WI38 (cell line): ENCODE measurements around the gene PER1.

Experiments used
- H3K4me3 ChIP-seq: 2 replicates; pipeline ENCODE4 v1.5.1; 2011; ENCODE audit warnings: low read depth, mild to moderate bottlenecking, control low read depth, low read length
- CTCF ChIP-seq: IDR thresholded peaks from 2 replicates; pipeline ENCODE4 v1.5.1; 2012; ENCODE audit warnings: low read depth, mild to moderate bottlenecking, control low read depth, low read length

The PER1 gene

DNA sequence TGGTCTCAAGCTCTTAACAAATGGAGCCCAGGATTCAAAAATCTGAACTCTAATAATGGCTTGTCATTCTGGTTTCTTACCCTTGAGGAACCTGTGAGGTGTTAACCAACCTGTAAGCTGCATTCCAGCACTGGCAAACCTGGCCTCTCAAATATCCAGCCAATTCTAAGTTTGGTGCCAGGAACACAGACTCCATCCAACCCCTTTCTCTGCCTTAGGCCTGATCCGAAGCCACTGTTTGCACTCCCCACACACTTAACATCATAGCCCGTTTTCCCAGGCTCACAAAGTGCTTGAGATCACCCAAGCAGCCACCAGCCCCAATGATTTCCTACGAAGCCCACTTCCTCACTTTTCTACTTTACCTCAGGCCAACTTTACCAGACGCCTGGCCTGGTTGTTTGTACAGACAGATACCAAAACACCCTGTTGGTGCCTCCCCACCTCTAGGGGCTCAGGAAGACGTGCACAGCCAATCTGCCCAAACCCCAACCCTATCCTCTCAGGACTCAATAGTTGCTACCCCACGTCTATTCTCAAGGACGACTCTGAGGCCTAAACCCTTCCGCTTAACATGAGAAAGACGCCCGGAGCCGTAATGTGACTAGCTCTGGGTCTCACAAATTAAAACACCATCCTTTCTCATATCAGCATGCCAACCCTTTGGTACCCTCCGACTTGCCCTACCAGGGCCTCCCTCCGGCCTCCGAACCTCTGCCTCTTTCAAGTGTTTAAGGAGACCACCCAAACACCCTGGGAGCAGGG is 3.2 kb upstream of the PER1 start:
- TF ChIP-seq CTCF: no peak
- peak overlapping the region; percentile 61 for H3K4me3 ChIP-seq

- no peak for TF ChIP-seq CTCF
- H3K4me3 ChIP-seq: no peak overlapping the region
These were observed 2.5 kb upstream of the PER1 start for GRCh38 chr17:8154608-8155155.

DNA sequence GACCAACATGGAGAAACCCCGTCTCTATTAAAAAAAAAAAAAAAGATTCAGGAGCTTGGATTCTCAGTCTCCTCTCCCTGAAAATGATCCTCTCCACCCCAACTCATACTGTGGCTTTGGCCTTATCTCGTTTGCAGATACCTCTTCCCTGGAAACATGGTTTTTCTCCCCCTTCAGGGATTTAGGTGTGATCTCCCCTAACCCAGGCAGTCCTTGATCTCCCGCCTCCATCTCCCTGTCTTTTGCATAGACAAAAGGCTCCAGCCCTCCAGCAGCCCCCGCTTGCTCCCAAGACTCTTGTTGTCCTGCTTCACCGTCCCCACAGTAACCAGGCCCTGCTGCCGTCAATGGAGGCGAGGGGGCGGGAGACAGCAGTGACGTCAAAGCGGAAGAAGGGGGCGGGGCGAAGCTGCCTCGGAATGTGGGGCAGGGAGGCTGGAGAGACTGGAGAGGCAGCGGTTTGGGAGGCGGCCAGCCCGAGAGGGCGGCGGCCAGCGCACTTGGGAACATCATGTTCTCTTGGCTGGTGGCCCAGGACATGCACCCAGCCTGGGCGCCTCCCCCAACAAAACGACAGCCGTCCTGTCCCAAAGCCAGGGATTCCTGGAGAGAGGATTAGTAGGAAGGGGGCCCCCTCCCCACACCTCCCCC is 1.9 kb upstream of the PER1 start:
- H3K4me3 ChIP-seq: 0 out of 2 replicates have a peak overlapping the region, but pooled peaks have one; percentile 8
- TF ChIP-seq CTCF: no peak

DNA sequence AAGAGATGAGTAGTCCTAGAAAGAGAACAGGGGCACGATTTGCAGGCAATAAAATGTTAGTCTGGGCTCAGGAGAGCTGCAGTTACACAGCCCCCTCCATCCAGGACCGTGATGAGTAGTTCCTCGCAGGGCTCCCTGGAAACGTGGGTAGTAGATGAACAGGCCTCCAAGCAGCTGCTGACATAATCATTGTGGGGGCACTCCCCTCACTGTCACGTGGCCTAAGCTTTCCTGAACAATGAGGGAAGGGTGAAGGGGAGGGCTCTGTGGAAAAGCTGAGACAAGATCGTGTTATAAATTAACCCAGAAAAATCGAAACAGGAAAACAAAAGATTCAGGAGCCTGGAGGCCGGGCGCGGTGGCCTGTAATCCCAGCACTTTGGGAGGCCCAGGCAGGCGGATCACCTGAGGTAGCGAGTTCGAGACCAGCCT is 1.3 kb upstream of the PER1 start:
- TF ChIP-seq CTCF: no peak
- no peak overlapping the region for H3K4me3 ChIP-seq

GRCh38 chr17:8153031-8153451 is 837 bp upstream of the PER1 start:
- no peak for TF ChIP-seq CTCF
- H3K4me3 ChIP-seq: no peak overlapping the region

GRCh38 chr17:8151641-8152111 is 528 bp downstream of the PER1 start:
- peak overlapping the region; percentile 77 for H3K4me3 ChIP-seq
- no peak for TF ChIP-seq CTCF
